Measurements from ENCODE around the gene HDAC4. TPM values are rescaled to one million over a fixed set of nuclear protein-coding genes. Genes with fewer than 3 reads are reported as not detected.

Gene HDAC4
- polyA plus RNA-seq, 1 donor (not counting 4 experiments of a cell fraction or from before 2014, with no cell fraction given): 2.9 TPM

DNA sequence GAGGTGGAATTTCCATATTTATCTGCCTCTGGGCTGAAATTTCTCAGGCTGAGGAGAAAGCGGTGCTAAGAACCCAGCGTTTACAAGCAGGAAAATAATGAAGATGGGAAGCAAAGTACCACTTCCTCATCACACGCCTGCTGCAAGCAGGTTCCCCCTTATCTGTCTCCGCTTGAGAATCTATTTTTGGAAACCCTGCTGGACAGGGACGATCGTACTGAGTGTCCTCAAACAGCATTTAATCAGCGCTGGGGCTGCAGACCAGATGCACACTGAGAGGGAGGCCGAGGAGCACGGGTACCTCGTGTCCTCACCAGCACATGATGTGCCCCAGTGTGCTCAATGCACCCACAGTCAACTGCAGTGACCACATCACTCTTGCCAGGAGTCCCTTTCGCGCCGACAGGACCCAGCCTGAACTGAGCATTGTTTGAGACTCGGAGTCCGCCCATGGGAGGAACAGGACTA lies 160.4 kb downstream of the HDAC4 start:
- DNase-seq (ENCODE audit: low read depth, low spot score): no peak

DNA sequence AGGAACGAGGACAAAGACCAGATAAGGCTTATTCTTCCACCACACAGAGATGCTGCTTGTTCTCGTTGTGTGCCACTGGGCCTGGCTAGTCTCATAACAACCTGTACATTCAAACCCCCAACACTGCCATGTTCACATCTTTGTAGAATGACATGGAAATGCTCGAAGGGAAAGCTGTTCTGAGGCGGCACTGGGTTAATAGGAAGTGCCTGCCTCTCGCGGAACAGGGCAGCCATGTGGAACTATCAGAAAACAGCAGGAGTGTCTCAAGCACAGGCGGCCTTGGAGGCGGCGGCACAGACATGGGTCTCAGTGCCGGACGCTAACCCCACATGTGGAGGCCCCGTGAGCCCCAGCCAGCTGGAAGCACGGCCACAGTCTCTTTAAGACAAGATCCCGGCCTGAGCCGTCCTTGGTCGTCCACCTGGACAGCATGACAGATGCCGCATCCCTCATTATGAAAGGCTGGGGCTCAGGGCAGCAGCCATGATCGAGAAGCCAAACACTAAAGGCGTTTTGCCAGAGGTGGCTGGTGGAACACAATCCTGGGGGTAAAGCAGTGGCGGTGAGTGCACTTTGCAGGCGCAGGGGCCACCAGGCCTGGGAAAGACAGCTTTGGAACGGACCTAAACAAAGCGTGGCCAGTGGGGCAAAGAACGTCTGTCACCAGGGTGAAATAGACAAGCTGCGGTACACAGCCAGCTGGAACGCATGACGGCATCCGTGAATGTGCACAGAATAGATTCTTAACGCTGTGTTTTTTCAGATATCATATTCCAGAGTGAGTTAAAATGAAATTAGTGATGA lies 161.0 kb downstream of the HDAC4 start:
- no peaks in the 10 kb centered on the region for H3K4me1 ChIP-seq (ENCODE audit: control insufficient read depth, extremely low read depth, insufficient read depth, low read length)
- no peaks in the 10 kb centered on the region for H3K9me1 ChIP-seq (ENCODE audit: control insufficient read depth, extremely low read depth, insufficient read depth, low read length)
- dilution Hi-C loops (cut with MboI; ENCODE audit: extremely low pct_ligation_motif_present, low sequenced_read_pairs): no loop called here
- FAIRE-seq (no peak), DNase-seq (ENCODE audit: low read depth, low spot score) (no peak)
- H2AFZ ChIP-seq (ENCODE audit: control insufficient read depth, low read length): no peak overlapping the region
- no peak overlapping the region for H3K9ac ChIP-seq (ENCODE audit: control insufficient read depth, extremely low read depth, insufficient read depth, low read length)
- no peak overlapping the region for H3K4me3 ChIP-seq (ENCODE audit: control insufficient read depth in 2 of 3, extremely low read depth in 1 of 3, insufficient read depth in 2 of 3, low read depth in 1 of 3, low read length in 3 of 3)
- H4K20me1 ChIP-seq (ENCODE audit: control insufficient read depth, extremely low read depth, insufficient read depth, low read length): no peaks in the 10 kb centered on the region
- no peaks in the 10 kb centered on the region for H3K27me3 ChIP-seq (ENCODE audit: control insufficient read depth, extremely low read depth, insufficient read depth, low read length)
- no peak overlapping the region for H3K27ac ChIP-seq (ENCODE audit: control insufficient read depth, insufficient read depth, low read length)
- no peaks in the 10 kb centered on the region for H3K79me2 ChIP-seq (ENCODE audit: control insufficient read depth, insufficient read depth, low read length)
- H3K9me3 ChIP-seq (ENCODE audit: control insufficient read depth, low read depth, low read length): no peaks in the 10 kb centered on the region
- no peaks in the 10 kb centered on the region for H3K36me3 ChIP-seq (ENCODE audit: control insufficient read depth in 2 of 2, extremely low read depth in 1 of 2, insufficient read depth in 2 of 2, low read length in 2 of 2)
- H3K4me2 ChIP-seq (ENCODE audit: control insufficient read depth, extremely low read depth, insufficient read depth, low read depth, low read length): no peak overlapping the region
- TF ChIP-seq, protein P1, sequence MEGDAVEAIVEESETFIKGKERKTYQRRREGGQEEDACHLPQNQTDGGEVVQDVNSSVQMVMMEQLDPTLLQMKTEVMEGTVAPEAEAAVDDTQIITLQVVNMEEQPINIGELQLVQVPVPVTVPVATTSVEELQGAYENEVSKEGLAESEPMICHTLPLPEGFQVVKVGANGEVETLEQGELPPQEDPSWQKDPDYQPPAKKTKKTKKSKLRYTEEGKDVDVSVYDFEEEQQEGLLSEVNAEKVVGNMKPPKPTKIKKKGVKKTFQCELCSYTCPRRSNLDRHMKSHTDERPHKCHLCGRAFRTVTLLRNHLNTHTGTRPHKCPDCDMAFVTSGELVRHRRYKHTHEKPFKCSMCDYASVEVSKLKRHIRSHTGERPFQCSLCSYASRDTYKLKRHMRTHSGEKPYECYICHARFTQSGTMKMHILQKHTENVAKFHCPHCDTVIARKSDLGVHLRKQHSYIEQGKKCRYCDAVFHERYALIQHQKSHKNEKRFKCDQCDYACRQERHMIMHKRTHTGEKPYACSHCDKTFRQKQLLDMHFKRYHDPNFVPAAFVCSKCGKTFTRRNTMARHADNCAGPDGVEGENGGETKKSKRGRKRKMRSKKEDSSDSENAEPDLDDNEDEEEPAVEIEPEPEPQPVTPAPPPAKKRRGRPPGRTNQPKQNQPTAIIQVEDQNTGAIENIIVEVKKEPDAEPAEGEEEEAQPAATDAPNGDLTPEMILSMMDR (optimal IDR thresholded peaks at IDR 0.05 in 1 of 3, IDR thresholded peaks at IDR 0.05 in 1 of 3, conservative IDR thresholded peaks at IDR 0.05 in 1 of 3; ENCODE audit: extremely low read depth in 1 of 3, insufficient read depth in 2 of 3, low read length in 3 of 3): no peak
- no peak for TF ChIP-seq EZH2 (IDR thresholded peaks at IDR 0.05; ENCODE audit: low read length)

More for the DNA sequence above, 160.4 kb downstream of the HDAC4 start:
- Histone ChIP-seq H3K9ac (ENCODE audit: control insufficient read depth, extremely low read depth, insufficient read depth, low read length) (no peak overlapping the region), H3K27ac (ENCODE audit: control insufficient read depth, insufficient read depth, low read length) (no peak overlapping the region), H3K4me3 (ENCODE audit: control insufficient read depth in 2 of 3, extremely low read depth in 1 of 3, insufficient read depth in 2 of 3, low read depth in 1 of 3, low read length in 3 of 3) (no peak overlapping the region), H3K79me2 (ENCODE audit: control insufficient read depth, insufficient read depth, low read length) (no peaks in the 10 kb centered on the region), H3K4me1 (ENCODE audit: control insufficient read depth, extremely low read depth, insufficient read depth, low read length) (no peaks in the 10 kb centered on the region), H3K27me3 (ENCODE audit: control insufficient read depth, extremely low read depth, insufficient read depth, low read length) (no peaks in the 10 kb centered on the region), H4K20me1 (ENCODE audit: control insufficient read depth, extremely low read depth, insufficient read depth, low read length) (no peaks in the 10 kb centered on the region), H3K9me3 (ENCODE audit: control insufficient read depth, low read depth, low read length) (no peaks in the 10 kb centered on the region), H3K4me2 (ENCODE audit: control insufficient read depth, extremely low read depth, insufficient read depth, low read depth, low read length) (no peak overlapping the region), H3K9me1 (ENCODE audit: control insufficient read depth, extremely low read depth, insufficient read depth, low read length) (no peaks in the 10 kb centered on the region), H2AFZ (ENCODE audit: control insufficient read depth, low read length) (no peak overlapping the region), H3K36me3 (ENCODE audit: control insufficient read depth in 2 of 2, extremely low read depth in 1 of 2, insufficient read depth in 2 of 2, low read length in 2 of 2) (no peaks in the 10 kb centered on the region)
- dilution Hi-C loops (cut with MboI; ENCODE audit: extremely low pct_ligation_motif_present, low sequenced_read_pairs): no loop called here
- no peak for FAIRE-seq
- no peak for TF ChIP-seq EZH2 (IDR thresholded peaks at IDR 0.05; ENCODE audit: low read length)
- TF ChIP-seq, protein P1 (optimal IDR thresholded peaks at IDR 0.05 in 1 of 3, IDR thresholded peaks at IDR 0.05 in 1 of 3, conservative IDR thresholded peaks at IDR 0.05 in 1 of 3; ENCODE audit: extremely low read depth in 1 of 3, insufficient read depth in 2 of 3, low read length in 3 of 3): no peak
